ENCODE measurements around the gene CALML6. TPM values are rescaled to one million over a fixed set of nuclear protein-coding genes. Genes with fewer than 3 reads are reported as not detected.

Gene CALML6
- total RNA-seq, 1 experiment from 2014 or later: 1.4 TPM

GRCh38 chr1:1907098-1907736, 7.8 kb upstream of the CALML6 start:
- H3K4me1 Mint-ChIP-seq (ENCODE audit: low read depth, unreplicated experiment): peaks cover 14% of the 10 kb centered on the region
- no TSS peak for BruUV-seq (replicated peaks)
- peaks cover 6% of the 10 kb centered on the region for H3K36me3 Mint-ChIP-seq (ENCODE audit: insufficient read depth, unreplicated experiment)
- intact Hi-C loops (cut with micrococcal nuclease; ENCODE audit: unreplicated experiment): loop anchor here (2.0 to 5.0 kb wide), 2 partner anchors 65 to 118 kb away; no protein-coding TSS in a partner anchor
- no peaks in the 10 kb centered on the region for H3K27me3 Mint-ChIP-seq (ENCODE audit: insufficient read depth, unreplicated experiment)
- Histone ChIP-seq H3K4me1 (peaks cover 7% of the 10 kb centered on the region; the same call in 1 of the 2 replicates), H3K27me3 (replicated peaks; ENCODE audit: control insufficient read depth, insufficient read depth, low read length) (no peaks in the 10 kb centered on the region), H3K4me3 (ENCODE audit: low read depth, low read length) (no peak overlapping the region), H3K9me3 (no peaks in the 10 kb centered on the region), H3K36me3 (ENCODE audit: control insufficient read depth, insufficient read depth, low read length) (no peaks in the 10 kb centered on the region)
- no peak for TF ChIP-seq CTCF (IDR thresholded peaks at IDR 0.05; ENCODE audit: insufficient read depth in 1 of 2, low read depth in 1 of 2, low read length in 1 of 2, severe bottlenecking in 1 of 2, unreplicated experiment in 1 of 2)
- peak overlapping the region; percentile 73 for H3K27ac Mint-ChIP-seq (ENCODE audit: unreplicated experiment)
- H3K9me3 Mint-ChIP-seq (ENCODE audit: unreplicated experiment): no peaks in the 10 kb centered on the region
- peak; percentile 62 to 70 for DNase-seq
- ChIA-PET CTCF (interaction anchor here (1.8 kb wide), 1 partner anchor 118 kb away, joined by 16 read pairs; no protein-coding TSS in a partner anchor), POLR2A (no interaction called here)
- H3K4me3 Mint-ChIP-seq (ENCODE audit: unreplicated experiment): peak overlapping the region; percentile 33

- Mint-ChIP-seq H3K36me3 (ENCODE audit: insufficient read depth, unreplicated experiment) (peaks cover under 1% of the 10 kb centered on the region), H3K27me3 (ENCODE audit: insufficient read depth, unreplicated experiment) (no peaks in the 10 kb centered on the region), H3K4me3 (ENCODE audit: unreplicated experiment) (peak overlapping the region; percentile 64), H3K9me3 (ENCODE audit: unreplicated experiment) (no peaks in the 10 kb centered on the region), H3K4me1 (ENCODE audit: low read depth, unreplicated experiment) (peaks cover 14% of the 10 kb centered on the region), H3K27ac (ENCODE audit: unreplicated experiment) (no peak overlapping the region)
- H3K4me3 ChIP-seq (ENCODE audit: low read depth, low read length): peak overlapping the region; percentile 72
- H3K36me3 ChIP-seq (ENCODE audit: control insufficient read depth, insufficient read depth, low read length): no peaks in the 10 kb centered on the region
- TF ChIP-seq CTCF (IDR thresholded peaks at IDR 0.05; ENCODE audit: insufficient read depth in 1 of 2, low read depth in 1 of 2, low read length in 1 of 2, severe bottlenecking in 1 of 2, unreplicated experiment in 1 of 2): no peak
- no peaks in the 10 kb centered on the region for H3K9me3 ChIP-seq
- BruUV-seq (replicated peaks): TSS peak; percentile 76
- intact Hi-C loops (cut with micrococcal nuclease; ENCODE audit: unreplicated experiment): loop anchor here (5.0 kb wide), 1 partner anchor 66 kb away; no protein-coding TSS in a partner anchor
- H3K27me3 ChIP-seq (replicated peaks; ENCODE audit: control insufficient read depth, insufficient read depth, low read length): no peaks in the 10 kb centered on the region
- H3K4me1 ChIP-seq: peaks cover 7% of the 10 kb centered on the region; the same call in 1 of the 2 replicates
- ChIA-PET POLR2A (interaction anchor here (0.6 to 1.1 kb wide), 7 partner anchors 13 to 1563 kb away, joined by 3 to 8 read pairs (median 5); no protein-coding TSS in a partner anchor), CTCF (interaction anchor here (0.6 to 1.8 kb wide), 14 partner anchors 15 to 1714 kb away, joined by 3 to 16 read pairs (median 4); no protein-coding TSS in a partner anchor)
- no peak for DNase-seq
Measured at GRCh38 chr1:1908506-1908791, 6.6 kb upstream of the CALML6 start.

GRCh38 chr1:1910033-1910465, 5.0 kb upstream of the CALML6 start:
- DNase-seq: no peak
- ChIA-PET POLR2A (no interaction called here), CTCF (interaction anchor here (1.3 kb wide), 1 partner anchor 11 kb away, joined by 7 read pairs; no protein-coding TSS in a partner anchor)
- H3K27ac Mint-ChIP-seq (ENCODE audit: unreplicated experiment): peak overlapping the region; percentile 36
- no peaks in the 10 kb centered on the region for H3K9me3 Mint-ChIP-seq (ENCODE audit: unreplicated experiment)
- no peaks in the 10 kb centered on the region for H3K27me3 Mint-ChIP-seq (ENCODE audit: insufficient read depth, unreplicated experiment)
- no TSS peak for BruUV-seq (replicated peaks)
- Histone ChIP-seq H3K4me1 (peaks cover 7% of the 10 kb centered on the region; the same call in 1 of the 2 replicates), H3K27me3 (replicated peaks; ENCODE audit: control insufficient read depth, insufficient read depth, low read length) (no peaks in the 10 kb centered on the region), H3K9me3 (no peaks in the 10 kb centered on the region), H3K36me3 (ENCODE audit: control insufficient read depth, insufficient read depth, low read length) (no peaks in the 10 kb centered on the region), H3K4me3 (ENCODE audit: low read depth, low read length) (peak overlapping the region; percentile 38)
- no peak for TF ChIP-seq CTCF (IDR thresholded peaks at IDR 0.05; ENCODE audit: insufficient read depth in 1 of 2, low read depth in 1 of 2, low read length in 1 of 2, severe bottlenecking in 1 of 2, unreplicated experiment in 1 of 2)
- H3K36me3 Mint-ChIP-seq (ENCODE audit: insufficient read depth, unreplicated experiment): no peaks in the 10 kb centered on the region
- intact Hi-C loops (cut with micrococcal nuclease; ENCODE audit: unreplicated experiment): no loop called here
- H3K4me1 Mint-ChIP-seq (ENCODE audit: low read depth, unreplicated experiment): peaks cover 14% of the 10 kb centered on the region
- H3K4me3 Mint-ChIP-seq (ENCODE audit: unreplicated experiment): peak overlapping the region; percentile 64
